CD14-positive monocyte (primary cell): Measurements from ENCODE around the gene DSTN. TPM values are rescaled to one million over a fixed set of nuclear protein-coding genes. Genes with fewer than 3 reads are reported as not detected.

Experiments used
- DNase-seq, 3 donors: peaks; one replicate each; pipeline ENCODE4 v3.0.0-alpha.2; 2011 to 2022
- H2AFZ ChIP-seq: 2 replicates; pipeline ENCODE4 v1.6.0; 2012; ENCODE audit warnings: mild to moderate bottlenecking, low read depth, low read length, inconsistent platforms; ENCODE audit not compliant: insufficient read depth, poor library complexity, severe bottlenecking
- H3K27ac ChIP-seq, 2 donors: 1 replicate in 1 of 2; 2 replicates in 1 of 2; pipeline ENCODE4 v1.5.1; 2012 to 2013; ENCODE audit warnings: low read length in 2 of 2, control low read depth in 1 of 2, inconsistent platforms in 1 of 2, low read depth in 1 of 2, mild to moderate bottlenecking in 1 of 2
- H3K27me3 ChIP-seq, 2 donors: one replicate each; pipeline versions ENCODE4 v1.6.0 to v1.6.1; 2011 to 2013; ENCODE audit warnings: low read length in 2 of 2; ENCODE audit not compliant: control insufficient read depth in 2 of 2, insufficient read depth in 2 of 2
- H3K36me3 ChIP-seq, 2 donors: replicated peaks in 1 of 2; 1 replicate in 1 of 2; 2 replicates in 1 of 2; pipeline versions ENCODE4 v1.5.1 to v1.6.1; 2012 to 2013; ENCODE audit warnings: low read length in 2 of 2, control low read depth in 1 of 2, inconsistent platforms in 1 of 2, mild to moderate bottlenecking in 1 of 2; ENCODE audit not compliant: insufficient read depth in 2 of 2, control insufficient read depth in 1 of 2
- H3K4me1 ChIP-seq, 2 donors: 1 replicate in 1 of 2; 2 replicates in 1 of 2; pipeline versions ENCODE4 v1.5.1 to v1.6.1; 2012 to 2013; ENCODE audit warnings: low read length in 2 of 2, control low read depth in 1 of 2, inconsistent platforms in 1 of 2, mild to moderate bottlenecking in 1 of 2, moderate library complexity in 1 of 2; ENCODE audit not compliant: insufficient read depth in 2 of 2, control insufficient read depth in 1 of 2
- H3K4me2 ChIP-seq: replicated peaks from 2 replicates; pipeline ENCODE3; 2012; ENCODE audit warnings: low read length, moderate library complexity, mild to moderate bottlenecking; ENCODE audit not compliant: poor library complexity, severe bottlenecking; ENCODE audit errors: extremely low read depth
- H3K4me3 ChIP-seq, 3 experiments: fragments of 200-600 bp in 1 of 3; sonication (generic) in 1 of 3; replicated peaks in 1 of 3; 1 replicate in 2 of 3; 2 replicates in 1 of 3; pipeline ENCODE4 v1.5.1; 2011 to 2013; ENCODE audit warnings: low read length in 3 of 3, mild to moderate bottlenecking in 3 of 3, control low read depth in 2 of 3, low read depth in 2 of 3, inconsistent platforms in 1 of 3, moderate library complexity in 1 of 3
- H3K79me2 ChIP-seq: 2 replicates; pipeline ENCODE4 v1.6.0; 2012; ENCODE audit warnings: mild to moderate bottlenecking, control low read depth, inconsistent platforms, low read length, moderate library complexity; ENCODE audit not compliant: insufficient read depth
- H3K9ac ChIP-seq: 2 replicates; pipeline ENCODE4 v1.6.0; 2017; ENCODE audit warnings: low read length, mild to moderate bottlenecking; ENCODE audit not compliant: insufficient read depth, poor library complexity, severe bottlenecking
- H3K9me3 ChIP-seq, 2 donors: replicated peaks in 1 of 2; 1 replicate in 1 of 2; 2 replicates in 1 of 2; pipeline versions ENCODE4 v1.5.1 to v1.6.1; 2012 to 2013; ENCODE audit warnings: low read length in 2 of 2, control low read depth in 1 of 2; ENCODE audit not compliant: control insufficient read depth in 1 of 2, insufficient read depth in 1 of 2
- H4K20me1 ChIP-seq: 2 replicates; pipeline ENCODE4 v1.6.0; 2012; ENCODE audit warnings: mild to moderate bottlenecking, low read length, control low read depth, moderate library complexity; ENCODE audit not compliant: insufficient read depth
- H3K27ac Mint-ChIP-seq, 7 donors: one replicate each; pipeline ENCODE4 v1.8.0; 2020; ENCODE audit warnings: mild to moderate bottlenecking in 7 of 7, mixed read lengths in 7 of 7, moderate library complexity in 6 of 7, inconsistent platforms in 2 of 7
- H3K27me3 Mint-ChIP-seq, 3 donors: one replicate each; pipeline ENCODE4 v1.8.0; 2021 to 2022; ENCODE audit warnings: low read depth in 3 of 3, mild to moderate bottlenecking in 3 of 3, mixed read lengths in 3 of 3, moderate library complexity in 3 of 3, inconsistent platforms in 1 of 3
- H3K36me3 Mint-ChIP-seq, 2 donors: one replicate each; pipeline ENCODE4 v1.8.0; 2020; ENCODE audit warnings: mixed read lengths in 2 of 2, inconsistent platforms in 1 of 2, mild to moderate bottlenecking in 1 of 2
- H3K4me1 Mint-ChIP-seq: one replicate; pipeline ENCODE4 v1.8.0; 2020; ENCODE audit warnings: mild to moderate bottlenecking, mixed read lengths
- H3K4me3 Mint-ChIP-seq, 2 donors: one replicate each; pipeline ENCODE4 v1.8.0; 2020; ENCODE audit warnings: mild to moderate bottlenecking in 2 of 2, mixed read lengths in 2 of 2, moderate library complexity in 1 of 2
- H3K9me3 Mint-ChIP-seq, 7 donors: one replicate each; pipeline ENCODE4 v1.8.0; 2020 to 2022; ENCODE audit warnings: mixed read lengths in 7 of 7, mild to moderate bottlenecking in 6 of 7, moderate library complexity in 6 of 7, inconsistent platforms in 2 of 7
- CTCF ChIP-seq: fragments of 200-600 bp; IDR thresholded peaks from one replicate; pipeline ENCODE4 v1.8.0; 2022; ENCODE audit warnings: antibody characterized with exemption, mild to moderate bottlenecking
- WGBS: methylation state at CpG from one replicate; pipeline ENCODE4 v1.1.5; 2013; ENCODE audit warnings: missing lambda C conversion rate; ENCODE audit not compliant: insufficient coverage; 5-methylcytosine and 5-hydroxymethylcytosine counted together
- intact Hi-C, 2 donors: fragments of 100-400 bp; cut with micrococcal nuclease; formaldehyde crosslinking; loops; one replicate each; pipeline versions ENCODE4 v1.15.0 to v1.15.1; 2023
- polyA plus RNA-seq, 3 donors: library from polyadenylated mRNA; depleted of rRNA in 1 of 3; unstranded in 2 of 3; stranded (reverse) in 1 of 3; fragments of 300-500 nt in 2 of 3; fragments of >200 nt in 1 of 3; fragmentation: Illumina TruSeq in 2 of 3; gene quantifications; 1 replicate in 2 of 3; 2 replicates in 1 of 3; pipeline ENCODE4 v1.2.3, GENCODE V29; 2012 to 2021

DSTN gene
- polyA plus RNA-seq, 3 donors, result 15.6 to 63.8 (median 58.4) TPM

- Mint-ChIP-seq H3K4me1 (no peaks in the 10 kb centered on the region), H3K9me3 (peaks cover 0 to 3% (median 0%) of the 10 kb centered on the region in 7 donors), H3K36me3 (no peaks in the 10 kb centered on the region), H3K27ac (no peak overlapping the region), H3K4me3 (no peak overlapping the region), H3K27me3 (peaks cover 3 to 13% (median 5%) of the 10 kb centered on the region in 3 donors)
- H2AFZ ChIP-seq, result no peak overlapping the region
- no peak overlapping the region for H3K9ac ChIP-seq
- no peaks in the 10 kb centered on the region for H4K20me1 ChIP-seq
- H3K4me1 ChIP-seq, result no peaks in the 10 kb centered on the region
- no peak overlapping the region for H3K27ac ChIP-seq
- no peak for TF ChIP-seq CTCF
- intact Hi-C loops, result no loop called here
- 90% methylated on average over 4 of the region's 8 CpGs for WGBS
- H3K36me3 ChIP-seq, result no peaks in the 10 kb centered on the region
- H3K9me3 ChIP-seq, result no peaks in the 10 kb centered on the region
- no peaks in the 10 kb centered on the region for H3K79me2 ChIP-seq
- H3K4me3 ChIP-seq, result no peak overlapping the region
- no peak overlapping the region for H3K4me2 ChIP-seq
- H3K27me3 ChIP-seq, result peaks cover 0 to under 1% of the 10 kb centered on the region in 2 donors
- DNase-seq, result no peak
Observed at GRCh38 chr20:17524560-17524959, 45.3 kb upstream of the DSTN start.

GRCh38 chr20:17525132-17525531, 44.7 kb upstream of the DSTN start:
- peaks cover 4 to 13% (median 9%) of the 10 kb centered on the region in 3 donors for H3K27me3 Mint-ChIP-seq
- WGBS, result 100% methylated on average over 2 of the region's 5 CpGs
- no peak for DNase-seq
- Histone ChIP-seq H3K4me2 (no peak overlapping the region), H4K20me1 (no peaks in the 10 kb centered on the region), H2AFZ (no peak overlapping the region), H3K79me2 (no peaks in the 10 kb centered on the region), H3K9me3 (peaks cover 0 to under 1% of the 10 kb centered on the region in 2 donors), H3K9ac (no peak overlapping the region), H3K4me1 (no peaks in the 10 kb centered on the region), H3K27me3 (peaks cover 4 to 6% of the 10 kb centered on the region in 2 donors), H3K4me3 (no peak overlapping the region), H3K27ac (no peak overlapping the region), H3K36me3 (no peaks in the 10 kb centered on the region)
- no peak overlapping the region for H3K4me3 Mint-ChIP-seq
- H3K27ac Mint-ChIP-seq, result no peak overlapping the region
- TF ChIP-seq CTCF, result no peak
- no peaks in the 10 kb centered on the region for H3K36me3 Mint-ChIP-seq
- H3K4me1 Mint-ChIP-seq, result no peaks in the 10 kb centered on the region
- H3K9me3 Mint-ChIP-seq, result peaks cover 0 to 3% (median 0%) of the 10 kb centered on the region in 7 donors
- intact Hi-C loops, result no loop called here
